AG09319 (cell line): ENCODE results near the gene SASH3.

Experiments used
- DNase-seq: peaks from one replicate; pipeline ENCODE4 v3.0.0-alpha.2; 2010; ENCODE audit warnings: low read depth; ENCODE audit errors: extremely low read depth
- CTCF ChIP-seq: IDR thresholded peaks from 2 replicates; pipeline ENCODE4 v1.5.1; 2011; ENCODE audit warnings: low read depth, mild to moderate bottlenecking, inconsistent platforms, low read length, moderate library complexity

Gene SASH3

DNA sequence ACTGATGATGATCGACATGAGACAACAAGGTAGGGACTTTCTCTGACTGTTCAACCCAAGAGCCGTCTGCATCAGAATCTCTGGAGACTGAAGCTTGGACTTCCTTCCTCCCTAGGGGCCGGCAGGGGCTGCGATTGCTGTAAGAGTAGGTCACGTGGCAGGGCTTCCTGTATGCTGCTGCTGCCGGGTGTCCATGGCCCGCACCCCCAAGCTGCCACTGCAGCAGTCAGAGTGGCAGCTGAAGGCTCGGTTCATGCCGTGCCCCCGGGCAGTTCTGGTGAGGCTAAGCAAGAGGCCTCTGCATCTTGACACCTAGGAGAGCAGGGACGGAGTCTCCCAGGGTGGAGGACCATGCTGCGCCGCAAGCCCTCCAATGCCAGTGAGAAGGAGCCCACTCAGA lies at the start of gene SASH3:
Gene SASH3 (plus strand): TSS at position 203 of the 400 bp plus-strand sequence. CDS start 149 bp downstream, at position 352.
- DNase-seq = no peak
- no peak for TF ChIP-seq CTCF

GRCh38 chrX:129731228-129731627 lies 48.5 kb upstream of the SASH3 start:
- DNase-seq = no peak
- no peak for TF ChIP-seq CTCF

GRCh38 chrX:129732857-129733256 lies 46.9 kb upstream of the SASH3 start:
- DNase-seq = no peak
- no peak for TF ChIP-seq CTCF

- no peak for TF ChIP-seq CTCF
- DNase-seq = no peak
Observed at GRCh38 chrX:129733335-129733734, 46.4 kb upstream of the SASH3 start.

DNA sequence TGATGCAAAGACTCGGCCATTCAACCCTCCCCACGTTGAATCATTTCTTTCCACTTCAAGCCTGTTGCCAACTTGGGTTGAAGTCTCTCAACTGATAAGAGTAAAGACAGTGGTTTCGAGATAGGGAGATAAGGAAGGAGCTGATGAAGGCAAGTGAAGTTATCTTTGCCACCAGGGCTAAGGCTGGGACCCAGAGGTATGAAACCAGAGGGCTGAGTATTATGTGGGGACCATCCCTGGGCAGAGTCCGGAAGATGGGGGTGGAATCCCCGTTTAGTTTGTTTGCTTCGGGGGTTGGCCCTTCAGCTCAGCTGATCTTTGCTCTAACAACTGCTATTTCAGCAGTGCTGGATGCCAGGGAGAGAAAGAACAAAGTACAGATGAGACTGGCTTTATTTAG lies 43.3 kb upstream of the SASH3 start:
- DNase-seq = no peak
- TF ChIP-seq CTCF = no peak

DNA sequence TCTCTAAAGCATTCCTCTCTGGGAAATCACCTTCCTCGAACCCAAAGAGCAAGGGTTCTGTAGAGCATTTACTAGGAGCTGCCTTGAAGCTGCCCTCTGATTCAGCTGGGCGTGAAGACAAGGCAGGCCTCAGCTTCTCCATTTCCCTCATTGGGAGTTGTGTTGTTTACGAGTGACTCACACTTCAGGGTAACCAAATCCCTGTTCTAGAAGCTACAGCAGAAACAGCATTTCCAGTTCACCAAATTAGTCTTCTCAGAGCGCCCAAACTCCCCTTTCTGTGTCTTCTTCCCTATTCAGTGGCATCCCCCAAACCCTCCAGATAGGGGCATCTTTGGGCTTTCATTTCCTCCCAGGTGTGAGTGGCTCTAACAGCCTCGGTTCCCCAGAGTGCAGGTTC lies 41.8 kb upstream of the SASH3 start:
- no peak for DNase-seq
- no peak for TF ChIP-seq CTCF

DNA sequence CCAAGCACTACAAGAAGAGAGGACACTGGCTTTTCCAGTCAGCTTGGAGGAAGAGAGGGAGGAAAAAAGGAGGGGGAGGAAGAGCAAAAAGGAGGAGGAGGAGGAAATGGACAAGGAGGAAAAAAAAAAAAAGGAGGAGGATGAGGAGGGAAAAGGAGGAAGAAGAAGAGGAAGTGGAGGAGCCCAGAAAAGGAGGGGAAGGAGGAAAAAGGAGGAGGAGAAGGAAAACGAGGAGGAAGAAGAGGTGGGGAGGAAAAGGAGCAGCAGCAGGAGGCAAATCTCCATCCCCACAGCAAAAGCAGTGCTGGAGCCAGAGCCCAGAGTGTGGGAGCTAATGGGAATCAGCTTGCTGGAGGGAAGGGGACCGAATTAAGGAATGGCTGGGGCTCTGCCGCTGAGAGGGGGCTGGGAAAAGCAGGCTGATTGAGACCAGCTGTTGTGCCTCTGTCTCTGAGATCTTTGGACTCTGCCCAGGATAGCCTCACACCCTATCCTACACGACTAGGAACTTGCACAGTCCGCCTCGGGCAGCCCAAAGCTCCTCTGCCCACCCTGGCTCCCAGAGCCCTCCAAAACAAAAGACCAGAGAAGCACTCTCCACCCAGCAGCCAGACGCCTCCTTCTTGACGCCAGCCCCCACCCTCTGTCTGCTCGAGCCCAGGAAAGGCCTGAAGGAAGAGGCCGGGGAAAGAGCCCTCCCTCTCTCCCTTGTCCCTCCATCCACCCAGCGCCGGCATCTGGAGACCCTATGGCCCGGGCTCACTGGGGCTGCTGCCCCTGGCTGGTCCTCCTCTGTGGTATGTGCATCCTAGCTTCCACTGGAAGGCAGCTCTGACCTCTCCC lies 41.1 kb upstream of the SASH3 start, which contains the start of gene XPNPEP2:
Gene XPNPEP2 (plus strand): TSS at position 514 of the 843 bp plus-strand sequence. CDS start 235 bp downstream, at position 749.
- no peak for DNase-seq
- no peak for TF ChIP-seq CTCF
